Smooth muscle cell (in vitro differentiated cells): ENCODE data around the gene IGLL5. TPM values are rescaled to one million over a fixed set of nuclear protein-coding genes. Genes with fewer than 3 reads are reported as not detected.
A peak's percentile ranks its signal among the peaks of the same experiment; 100 is the strongest.

Experiments used
- DNase-seq: peaks from one replicate; lab custom pipeline; 2025; ENCODE audit not compliant: unreplicated experiment; lab: John Stamatoyannopoulos, UW
- H2AFZ ChIP-seq: fragments of 200-600 bp; sonication (generic); 2 replicates; pipeline ENCODE4 v1.6.0; 2016; ENCODE audit warnings: antibody characterized with exemption, low read depth, mild to moderate bottlenecking
- H3F3A ChIP-seq: fragments of 200-600 bp; sonication (generic); 2 replicates; pipeline ENCODE4 v1.6.0; 2017; ENCODE audit warnings: antibody characterized with exemption, low read depth
- H3K27ac ChIP-seq: fragments of 200-600 bp; sonication (generic); 2 replicates; pipeline ENCODE4 v1.5.1; 2016; ENCODE audit warnings: low read depth, mild to moderate bottlenecking
- H3K27me3 ChIP-seq: fragments of 200-600 bp; sonication (generic); 2 replicates; pipeline ENCODE4 v1.6.1; 2016; ENCODE audit warnings: low read depth, mild to moderate bottlenecking
- H3K36me3 ChIP-seq: fragments of 200-600 bp; sonication (generic); 2 replicates; pipeline ENCODE4 v1.5.1; 2016; ENCODE audit warnings: low read depth
- H3K4me1 ChIP-seq: fragments of 200-600 bp; sonication (generic); 2 replicates; pipeline ENCODE4 v1.5.1; 2016; ENCODE audit warnings: low read depth
- H3K4me2 ChIP-seq: fragments of 200-600 bp; sonication (generic); 2 replicates; pipeline ENCODE4 v1.6.0; 2016; ENCODE audit warnings: mild to moderate bottlenecking
- H3K4me3 ChIP-seq: fragments of 200-600 bp; sonication (generic); 2 replicates; pipeline ENCODE4 v1.5.1; 2016; ENCODE audit warnings: mild to moderate bottlenecking
- H3K79me2 ChIP-seq: fragments of 200-600 bp; sonication (generic); 2 replicates; pipeline ENCODE4 v1.6.0; 2016; ENCODE audit warnings: low read depth, mild to moderate bottlenecking
- H3K9ac ChIP-seq: fragments of 200-600 bp; sonication (generic); 2 replicates; pipeline ENCODE4 v1.6.0; 2016; ENCODE audit warnings: low read depth
- H3K9me3 ChIP-seq: fragments of 200-600 bp; sonication (generic); replicated peaks from 2 replicates; pipeline ENCODE4 v1.5.1; 2016; ENCODE audit warnings: low read depth
- H4K20me1 ChIP-seq: fragments of 200-600 bp; sonication (generic); 2 replicates; pipeline ENCODE4 v1.6.0; 2016; ENCODE audit warnings: low read depth
- CTCF ChIP-seq: fragments of 200-600 bp; sonication (generic); IDR thresholded peaks from 2 replicates; pipeline ENCODE4 v1.5.1; 2017; ENCODE audit warnings: borderline replicate concordance, mild to moderate bottlenecking, antibody characterized with exemption; ENCODE audit not compliant: insufficient read depth, poor library complexity, severe bottlenecking
- WGBS: methylation state at CpG from one replicate; pipeline ENCODE4 v1.1.7; 2016; ENCODE audit warnings: low lambda C conversion rate; 5-methylcytosine and 5-hydroxymethylcytosine counted together
- polyA plus RNA-seq: library from polyadenylated mRNA; unstranded; fragments of >200 nt; fragmentation: Nextera tagmentation; extraction: Ambion mirVana; gene quantifications from 2 replicates; pipeline ENCODE4 v1.2.1, GENCODE V29; 2016
- total RNA-seq: library from RNA; depleted of rRNA; stranded (reverse); fragments of >200 nt; gene quantifications from 2 replicates; pipeline ENCODE4 v1.2.3, GENCODE V29; 2014

The IGLL5 gene
- total and polyA plus RNA-seq, 2 experiments from 2014 or later, result not detected

DNA sequence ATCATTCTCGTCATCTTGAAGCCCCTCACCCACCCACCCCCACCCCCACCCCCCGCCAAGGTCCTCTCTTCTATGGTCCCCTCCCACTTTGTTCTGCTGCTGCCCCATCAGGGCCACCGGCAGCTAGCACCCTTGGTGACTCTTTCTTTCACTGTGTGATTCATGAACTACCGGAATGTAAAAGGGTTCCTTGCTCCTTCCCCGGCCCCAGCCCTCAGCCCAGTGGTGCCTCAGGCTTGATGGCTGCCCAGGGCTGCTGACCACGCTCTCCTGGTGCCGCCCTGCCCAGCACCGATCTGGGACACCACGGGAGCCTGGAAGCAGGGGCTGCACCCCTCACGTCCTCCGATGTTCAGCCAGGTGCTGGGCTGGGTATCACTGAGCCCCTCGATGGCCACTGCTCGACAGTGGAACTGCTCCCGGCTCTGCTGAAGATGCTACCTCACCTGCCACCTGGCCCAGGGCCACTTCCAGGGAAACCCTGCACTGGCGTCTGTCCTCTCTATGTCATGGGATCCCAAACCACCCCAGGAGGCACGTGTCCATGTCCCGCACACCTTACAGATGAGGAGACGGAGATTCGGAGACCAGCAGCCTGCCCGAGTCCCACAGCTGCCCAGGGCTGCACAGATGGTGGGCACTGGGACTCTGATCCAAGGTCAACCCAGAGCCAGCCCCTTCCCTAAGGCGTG is 39.7 kb downstream of the IGLL5 start:
- Histone ChIP-seq H4K20me1 (no peaks in the 10 kb centered on the region), H3K9ac (no peak overlapping the region), H3K36me3 (no peaks in the 10 kb centered on the region), H3K79me2 (no peaks in the 10 kb centered on the region), H3K27me3 (peaks cover 6% of the 10 kb centered on the region), H3F3A (no peaks in the 10 kb centered on the region), H2AFZ (no peak overlapping the region), H3K9me3 (no peaks in the 10 kb centered on the region), H3K4me2 (no peak overlapping the region), H3K27ac (no peak overlapping the region), H3K4me3 (no peak overlapping the region), H3K4me1 (peaks cover 5% of the 10 kb centered on the region)
- no peak for DNase-seq
- 88% methylated on average over 20 of the region's 21 CpGs for WGBS
- TF ChIP-seq CTCF, result no peak

DNA sequence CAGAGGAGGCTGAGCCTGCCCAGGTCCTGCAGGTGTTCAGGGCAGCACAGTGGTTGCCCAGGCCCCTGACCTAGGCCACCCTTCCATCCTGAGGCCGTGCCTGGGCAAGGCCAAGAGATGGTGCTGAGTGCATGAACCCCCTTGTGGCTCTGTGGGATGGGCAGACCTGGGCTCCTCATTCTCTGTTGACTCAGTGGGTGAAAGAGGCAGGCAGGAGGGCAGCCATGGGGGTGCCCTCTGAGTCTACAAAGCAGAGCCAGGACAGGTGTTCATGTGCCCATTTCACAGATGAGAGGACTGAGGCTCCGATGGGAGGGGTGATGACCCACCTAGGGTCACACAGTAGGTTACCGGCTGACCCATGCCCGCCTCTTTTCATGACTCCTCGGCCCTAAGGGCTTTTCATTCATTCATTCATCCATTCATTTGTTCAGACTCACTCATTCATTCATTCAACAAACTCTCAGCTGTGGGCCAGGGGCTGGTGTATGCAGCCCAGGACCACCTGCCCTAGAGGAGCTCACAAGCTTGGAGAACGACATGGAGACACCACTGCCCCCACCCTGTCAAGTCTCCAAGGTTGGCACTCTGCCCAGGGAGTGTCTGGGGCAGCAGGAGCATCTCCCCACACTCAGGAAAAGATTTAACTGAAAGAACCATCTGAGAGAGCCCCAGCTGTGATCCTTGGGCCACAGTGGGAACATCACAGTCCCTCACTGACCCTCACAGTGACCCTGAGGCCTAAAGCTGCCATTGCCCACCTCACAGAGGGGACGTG is 40.5 kb downstream of the IGLL5 start:
- Histone ChIP-seq H3K9me3 (no peaks in the 10 kb centered on the region), H4K20me1 (no peaks in the 10 kb centered on the region), H3F3A (no peaks in the 10 kb centered on the region), H3K27ac (no peak overlapping the region), H3K4me1 (peaks cover 5% of the 10 kb centered on the region), H3K9ac (no peak overlapping the region), H3K36me3 (no peaks in the 10 kb centered on the region), H3K79me2 (no peaks in the 10 kb centered on the region), H3K4me3 (no peak overlapping the region), H3K4me2 (peak overlapping the region; percentile 33), H2AFZ (no peak overlapping the region), H3K27me3 (peaks cover 6% of the 10 kb centered on the region)
- WGBS, result 84% methylated on average over 7 of the region's 7 CpGs
- DNase-seq, result no peak
- TF ChIP-seq CTCF, result no peak

GRCh38 chr22:22928666-22929380 is 41.2 kb downstream of the IGLL5 start:
- H3K36me3 ChIP-seq, result no peaks in the 10 kb centered on the region
- no peak overlapping the region for H3K4me3 ChIP-seq
- no peaks in the 10 kb centered on the region for H4K20me1 ChIP-seq
- peak overlapping the region; percentile 33 for H3K4me2 ChIP-seq
- peaks cover 5% of the 10 kb centered on the region for H3K4me1 ChIP-seq
- no peaks in the 10 kb centered on the region for H3F3A ChIP-seq
- DNase-seq, result no peak
- H3K27ac ChIP-seq, result no peak overlapping the region
- 67% methylated on average over 11 of the region's 11 CpGs for WGBS
- H3K27me3 ChIP-seq, result peaks cover 6% of the 10 kb centered on the region
- H3K9ac ChIP-seq, result no peak overlapping the region
- H2AFZ ChIP-seq, result no peak overlapping the region
- TF ChIP-seq CTCF, result no peak
- H3K9me3 ChIP-seq, result no peaks in the 10 kb centered on the region
- H3K79me2 ChIP-seq, result no peaks in the 10 kb centered on the region
